ENCODE measurements around the gene NDST4. TPM values are rescaled to one million over a fixed set of nuclear protein-coding genes. Genes with fewer than 3 reads are reported as not detected.

The NDST4 gene
- total and polyA plus RNA-seq, 10 donors: 0.06 to 7.7 (median 1.3) TPM; not detected in 2

GRCh38 chr4:114807357-114807756 is 306.1 kb downstream of the NDST4 start:
- WGBS, 5 donors: 86 to 97% (median 94%) methylated on average over 8 of the region's 8 CpGs
- no peaks in the 10 kb centered on the region for H3K4me1 ChIP-seq
- H3K36me3 ChIP-seq: no peaks in the 10 kb centered on the region
- TF ChIP-seq, protein P1, sequence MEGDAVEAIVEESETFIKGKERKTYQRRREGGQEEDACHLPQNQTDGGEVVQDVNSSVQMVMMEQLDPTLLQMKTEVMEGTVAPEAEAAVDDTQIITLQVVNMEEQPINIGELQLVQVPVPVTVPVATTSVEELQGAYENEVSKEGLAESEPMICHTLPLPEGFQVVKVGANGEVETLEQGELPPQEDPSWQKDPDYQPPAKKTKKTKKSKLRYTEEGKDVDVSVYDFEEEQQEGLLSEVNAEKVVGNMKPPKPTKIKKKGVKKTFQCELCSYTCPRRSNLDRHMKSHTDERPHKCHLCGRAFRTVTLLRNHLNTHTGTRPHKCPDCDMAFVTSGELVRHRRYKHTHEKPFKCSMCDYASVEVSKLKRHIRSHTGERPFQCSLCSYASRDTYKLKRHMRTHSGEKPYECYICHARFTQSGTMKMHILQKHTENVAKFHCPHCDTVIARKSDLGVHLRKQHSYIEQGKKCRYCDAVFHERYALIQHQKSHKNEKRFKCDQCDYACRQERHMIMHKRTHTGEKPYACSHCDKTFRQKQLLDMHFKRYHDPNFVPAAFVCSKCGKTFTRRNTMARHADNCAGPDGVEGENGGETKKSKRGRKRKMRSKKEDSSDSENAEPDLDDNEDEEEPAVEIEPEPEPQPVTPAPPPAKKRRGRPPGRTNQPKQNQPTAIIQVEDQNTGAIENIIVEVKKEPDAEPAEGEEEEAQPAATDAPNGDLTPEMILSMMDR (IDR thresholded peaks at IDR 0.05 in 8 of 11, conservative IDR thresholded peaks at IDR 0.05 in 3 of 11): no peak
- no peak for TF ChIP-seq POLR2AphosphoS5 (IDR thresholded peaks at IDR 0.05)
- TF ChIP-seq POLR2A (IDR thresholded peaks at IDR 0.05): no peak
- intact Hi-C loops (cut with DNase I; ENCODE audit: low total_unique reads): no loop called here
- DNase-seq: no peak
- no peak overlapping the region for H3K4me3 ChIP-seq
- H3K27me3 ChIP-seq (replicated peaks in 1 of 7): no peaks in the 10 kb centered on the region
- H3K9me3 ChIP-seq: no peaks in the 10 kb centered on the region
- no peak overlapping the region for H3K27ac ChIP-seq

- 76 to 92% (median 88%) methylated on average over 5 of the region's 5 CpGs for WGBS, 5 donors
- H3K4me3 ChIP-seq: no peak overlapping the region
Measured at GRCh38 chr4:114791976-114792375, 321.4 kb downstream of the NDST4 start.

GRCh38 chr4:114785570-114785969 is 327.9 kb downstream of the NDST4 start:
- intact Hi-C loops (cut with DNase I; ENCODE audit: low total_unique reads): no loop called here
- Histone ChIP-seq H3K36me3 (no peaks in the 10 kb centered on the region), H3K4me3 (no peak overlapping the region), H3K27ac (no peak overlapping the region), H3K27me3 (replicated peaks in 1 of 7) (peaks cover 0 to 6% (median 0%) of the 10 kb centered on the region in 7 donors), H3K9me3 (no peaks in the 10 kb centered on the region), H3K4me1 (no peaks in the 10 kb centered on the region)
- DNase-seq: no peak
- TF ChIP-seq POLR2AphosphoS5 (IDR thresholded peaks at IDR 0.05): no peak

More at GRCh38 chr4:114791976-114792375, 321.4 kb downstream of the NDST4 start:
- no peaks in the 10 kb centered on the region for H3K4me1 ChIP-seq
- TF ChIP-seq POLR2AphosphoS5 (IDR thresholded peaks at IDR 0.05) (no peak), POLR2A (IDR thresholded peaks at IDR 0.05) (no peak)
- TF ChIP-seq, protein P1 (IDR thresholded peaks at IDR 0.05 in 8 of 11, conservative IDR thresholded peaks at IDR 0.05 in 3 of 11): no peak
- H3K36me3 ChIP-seq: no peaks in the 10 kb centered on the region
- intact Hi-C loops (cut with DNase I; ENCODE audit: low total_unique reads): no loop called here
- no peak for DNase-seq
- H3K27me3 ChIP-seq (replicated peaks in 1 of 7): no peaks in the 10 kb centered on the region
- no peaks in the 10 kb centered on the region for H3K9me3 ChIP-seq
- H3K27ac ChIP-seq: no peak overlapping the region

DNA sequence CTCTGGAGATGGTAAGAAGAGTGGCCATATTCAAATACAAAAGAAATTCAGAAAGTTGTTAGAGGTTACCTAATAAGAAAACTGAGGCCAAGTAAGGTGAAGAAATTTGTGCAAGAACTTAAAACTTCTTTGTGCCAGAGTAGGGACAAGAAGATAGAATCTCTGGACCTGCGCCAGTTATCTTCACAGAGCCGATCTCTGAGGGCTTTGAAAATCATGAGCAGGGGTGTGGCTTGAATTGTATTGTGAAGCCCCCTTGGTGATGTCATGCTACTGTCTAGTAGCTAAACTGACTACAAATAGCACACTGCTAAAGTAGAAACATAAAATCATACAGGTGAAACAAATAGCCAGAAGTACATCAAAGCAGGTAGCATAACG is 330.2 kb downstream of the NDST4 start:
- no peak for DNase-seq
- H3K36me3 ChIP-seq: no peaks in the 10 kb centered on the region
- no peaks in the 10 kb centered on the region for H3K4me1 ChIP-seq
- intact Hi-C loops (cut with DNase I; ENCODE audit: low total_unique reads): no loop called here
- H3K4me3 ChIP-seq: no peak overlapping the region
- no peak overlapping the region for H3K27ac ChIP-seq
- TF ChIP-seq, protein P1 (IDR thresholded peaks at IDR 0.05 in 8 of 11, conservative IDR thresholded peaks at IDR 0.05 in 3 of 11): no peak
- TF ChIP-seq POLR2AphosphoS5 (IDR thresholded peaks at IDR 0.05) (no peak), POLR2A (IDR thresholded peaks at IDR 0.05) (no peak)
- H3K9me3 ChIP-seq: no peaks in the 10 kb centered on the region
- H3K27me3 ChIP-seq (replicated peaks in 1 of 7): peaks cover 0 to 10% (median 0%) of the 10 kb centered on the region in 7 donors
- 62 to 77% (median 75%) methylated on average over 3 of the region's 3 CpGs for WGBS, 5 donors

Data from spleen (tissue), 11 donors.